ENCODE measurements around the gene ARMC7. TPM values are rescaled to one million over a fixed set of nuclear protein-coding genes. Genes with fewer than 3 reads are reported as not detected.
A peak's percentile ranks its signal among the peaks of the same experiment; 100 is the strongest.

Gene ARMC7
- total and polyA plus RNA-seq, 2 of the 13 experiments (the other 11 are each of a cell fraction or from before 2014, with no cell fraction given), result 3.9 to 4.2 TPM

GRCh38 chr17:75113798-75114551, 4.2 kb downstream of the ARMC7 start (continued):
- TF ChIP-seq ZNF678 (CRISPR knock-in tag; IDR thresholded peaks at IDR 0.05) (0 out of 2 replicates have a peak, but pooled peaks have one; percentile 60), NBN (conservative IDR thresholded peaks at IDR 0.05) (no peak), NPAS2 (CRISPR knock-in tag; IDR thresholded peaks at IDR 0.05; ENCODE audit: borderline replicate concordance) (no peak), HOXA9 (CRISPR knock-in tag; IDR thresholded peaks at IDR 0.05; ENCODE audit: borderline replicate concordance) (no peak), THYN1 (CRISPR knock-in tag; IDR thresholded peaks at IDR 0.05; ENCODE audit: borderline replicate concordance, low read depth) (no peak), RBM39 (IDR thresholded peaks at IDR 0.05; ENCODE audit: low read depth, low read length, poor library complexity, severe bottlenecking) (peak; percentile 52), TCF7L2 (IDR thresholded peaks at IDR 0.05; ENCODE audit: low read depth, low read length) (no peak), ZNF33B (CRISPR knock-in tag; IDR thresholded peaks at IDR 0.05) (no peak), ZNF124 (CRISPR knock-in tag; IDR thresholded peaks at IDR 0.05) (0 out of 2 replicates have a peak, but pooled peaks have one; percentile 56), ASH2L (IDR thresholded peaks at IDR 0.05; ENCODE audit: insufficient read length, low read depth, low read length) (no peak), ZNF619 (CRISPR knock-in tag; IDR thresholded peaks at IDR 0.05) (no peak), ZNF441 (CRISPR knock-in tag; IDR thresholded peaks at IDR 0.05; ENCODE audit: borderline replicate concordance) (no peak), ESRRA (CRISPR knock-in tag; IDR thresholded peaks at IDR 0.05; ENCODE audit: low read depth) (no peak), MATR3 (CRISPR knock-in tag; IDR thresholded peaks at IDR 0.05) (no peak), ZNF569 (CRISPR knock-in tag; IDR thresholded peaks at IDR 0.05; ENCODE audit: borderline replicate concordance) (no peak), ZNF34 (CRISPR knock-in tag; IDR thresholded peaks at IDR 0.05; ENCODE audit: borderline replicate concordance) (no peak), TFAP4 (IDR thresholded peaks at IDR 0.05; ENCODE audit: borderline replicate concordance, low read depth) (peak; percentile 9; the same call in 1 of the 2 replicates), ZNF589 (CRISPR knock-in tag; conservative IDR thresholded peaks at IDR 0.05) (no peak), PATZ1 (CRISPR knock-in tag; IDR thresholded peaks at IDR 0.05) (peak; percentile 73), FOXK2 (IDR thresholded peaks at IDR 0.05) (no peak), ZNF563 (CRISPR knock-in tag; IDR thresholded peaks at IDR 0.05) (no peak), UBTF (CRISPR knock-in tag; IDR thresholded peaks at IDR 0.05) (no peak), PITX1 (CRISPR knock-in tag; IDR thresholded peaks at IDR 0.05) (0 out of 2 replicates have a peak, but pooled peaks have one; percentile 29), RXRB (CRISPR knock-in tag; IDR thresholded peaks at IDR 0.05; ENCODE audit: borderline replicate concordance) (peak; percentile 54; the same call in 1 of the 2 replicates), ZMYM3 (CRISPR knock-in tag; IDR thresholded peaks at IDR 0.05) (no peak), SAFB2 (CRISPR knock-in tag; IDR thresholded peaks at IDR 0.05; ENCODE audit: borderline replicate concordance, low read depth) (no peak; the same call in 1 of the 2 replicates)
